HG03097 (cell line): ENCODE data around the gene MBD1.
"Not testable (repeated sequence)": the region's sequence is repeated elsewhere in the genome, so short reads cannot be mapped to it uniquely, and the experiment has no call there.

Experiments
- ATAC-seq: cut with Tn5 transposase; IDR thresholded peaks from one replicate; pipeline ENCODE4 v1.9.1; 2021; ENCODE audit not compliant: unreplicated experiment, low FRiP score

Gene MBD1

GRCh38 chr18:50293039-50293438 lies 11.7 kb upstream of the MBD1 start:
- no peak for ATAC-seq

- no peak for ATAC-seq
Measured at GRCh38 chr18:50289108-50289443, 7.8 kb upstream of the MBD1 start.

GRCh38 chr18:50288348-50289107 lies 7.2 kb upstream of the MBD1 start:
- not testable (repeated sequence) for ATAC-seq

DNA sequence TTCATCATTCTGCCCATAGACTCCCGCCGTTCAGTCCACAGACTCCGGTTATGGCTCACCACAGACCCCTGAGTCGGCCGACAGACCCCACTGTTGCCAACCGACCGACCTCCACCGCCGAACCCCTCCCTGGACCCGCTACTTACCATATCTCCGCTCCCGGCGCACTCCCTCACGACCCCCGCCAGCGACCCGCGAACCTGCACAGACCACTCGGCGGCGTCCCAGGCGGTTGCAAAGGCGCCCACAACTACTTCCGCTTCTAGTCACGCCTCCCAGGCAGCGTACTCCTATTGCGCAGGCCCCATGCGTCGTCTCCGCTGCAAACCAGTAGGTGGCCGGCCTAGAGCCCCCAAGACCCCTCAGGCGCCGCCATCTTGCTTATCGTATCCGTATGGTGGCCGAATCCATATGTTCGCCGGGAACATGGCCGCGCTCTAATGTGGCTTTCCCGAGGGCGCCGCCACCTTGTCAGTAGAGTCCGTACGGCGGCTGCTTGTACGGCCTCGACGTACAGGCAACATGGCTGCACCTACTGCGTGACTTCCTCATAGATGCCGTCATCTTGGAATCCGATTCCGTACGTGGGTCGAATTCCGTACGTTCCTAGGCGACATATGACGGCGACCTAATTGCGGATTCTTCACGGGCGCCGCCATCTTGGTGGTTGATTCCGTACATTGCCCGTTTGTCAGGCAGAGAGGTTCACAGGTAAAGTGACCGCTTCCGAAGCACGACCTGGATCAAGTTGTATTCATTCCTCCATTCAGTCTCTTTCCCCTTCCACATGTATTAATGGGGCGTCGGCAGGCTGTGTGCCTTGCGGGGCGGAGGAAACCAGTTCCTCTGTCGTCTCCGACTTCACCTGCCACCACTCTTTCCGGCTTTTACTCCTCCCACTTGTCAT lies 6.4 kb upstream of the MBD1 start, which contains the start of gene CXXC1:
TSS of gene CXXC1 (minus strand) at position 252 of the 907 bp plus-strand sequence. CDS start at position 149, 103 bp downstream.
- ATAC-seq, result peak; percentile 92

DNA sequence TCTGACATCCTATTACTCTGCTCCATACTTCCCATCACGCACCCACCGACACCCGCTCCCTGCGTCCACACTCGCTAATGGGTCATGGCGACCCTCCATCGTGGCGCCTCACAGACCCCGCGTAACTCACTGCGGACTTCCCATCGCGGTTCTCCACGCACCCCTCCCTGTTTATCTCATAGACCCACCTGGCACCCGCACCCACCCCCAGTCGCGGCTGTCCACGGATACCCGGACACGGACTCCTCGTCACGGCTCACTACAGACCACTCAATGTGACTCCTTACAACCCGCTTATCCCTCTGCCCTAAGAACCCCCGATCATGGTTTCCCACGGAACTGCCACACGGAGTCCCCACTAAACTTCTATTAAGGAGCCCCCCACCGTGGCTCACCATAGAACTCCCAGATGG lies 5.7 kb upstream of the MBD1 start:
- no peak for ATAC-seq

- ATAC-seq, result no peak
Measured at GRCh38 chr18:50286391-50287027, 5.2 kb upstream of the MBD1 start.

GRCh38 chr18:50285631-50286321 lies 4.5 kb upstream of the MBD1 start:
- ATAC-seq, result no peak

DNA sequence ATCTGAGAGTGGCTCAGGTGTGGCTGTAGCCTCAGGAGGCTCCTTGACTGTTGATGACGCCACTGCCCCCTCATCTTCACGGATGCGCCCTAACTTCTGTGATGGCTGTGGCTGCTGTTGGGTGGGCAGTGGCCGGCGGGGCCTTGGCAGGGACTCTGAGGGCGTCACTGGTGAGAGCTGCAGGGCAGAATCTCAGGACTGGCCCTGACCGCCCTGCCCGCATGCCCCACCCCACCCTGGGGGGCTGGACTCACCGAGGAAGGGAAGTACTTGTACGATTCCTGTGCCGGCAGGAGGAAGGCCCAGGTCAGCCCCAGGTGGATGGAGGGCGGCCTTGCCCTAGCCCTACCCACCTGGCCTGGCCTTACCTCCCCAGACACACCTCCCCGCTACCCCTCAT lies 3.7 kb upstream of the MBD1 start:
- ATAC-seq, result no peak

- ATAC-seq, result no peak
Measured at GRCh38 chr18:50284255-50284885, 3.0 kb upstream of the MBD1 start.

- no peak for ATAC-seq
Measured at GRCh38 chr18:50283469-50284209, 2.3 kb upstream of the MBD1 start.

GRCh38 chr18:50282521-50283335 lies 1.4 kb upstream of the MBD1 start:
- ATAC-seq, result no peak

DNA sequence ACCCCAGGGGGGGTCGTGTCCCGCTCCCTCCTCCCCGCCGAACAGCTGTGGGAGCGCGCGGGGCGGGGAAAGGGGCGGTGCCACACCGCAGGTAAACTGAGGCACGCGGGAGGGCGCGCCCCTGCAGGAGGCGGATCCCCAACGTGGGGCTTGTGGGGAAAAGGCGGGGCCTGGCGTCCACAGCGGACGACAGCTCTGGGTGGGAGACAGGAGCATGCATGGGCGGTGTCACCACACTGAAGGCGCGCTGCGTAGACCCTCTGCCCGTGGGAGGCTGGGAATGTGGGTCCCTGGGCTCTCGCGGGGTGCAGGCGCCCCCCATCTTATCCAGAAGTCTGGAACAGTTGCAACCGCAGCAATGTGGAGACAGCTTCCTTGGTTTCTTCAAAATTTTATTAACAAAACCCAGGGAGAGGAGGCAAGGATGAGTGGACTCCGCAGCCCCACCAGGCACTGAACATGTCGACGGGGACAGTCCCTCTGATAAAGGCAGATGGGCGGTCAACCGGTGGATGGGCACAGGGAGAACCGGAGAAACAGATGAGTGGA lies 723 bp upstream of the MBD1 start:
- ATAC-seq, result no peak

GRCh38 chr18:50280707-50281294 lies 522 bp downstream of the MBD1 start:
- no peak for ATAC-seq

DNA sequence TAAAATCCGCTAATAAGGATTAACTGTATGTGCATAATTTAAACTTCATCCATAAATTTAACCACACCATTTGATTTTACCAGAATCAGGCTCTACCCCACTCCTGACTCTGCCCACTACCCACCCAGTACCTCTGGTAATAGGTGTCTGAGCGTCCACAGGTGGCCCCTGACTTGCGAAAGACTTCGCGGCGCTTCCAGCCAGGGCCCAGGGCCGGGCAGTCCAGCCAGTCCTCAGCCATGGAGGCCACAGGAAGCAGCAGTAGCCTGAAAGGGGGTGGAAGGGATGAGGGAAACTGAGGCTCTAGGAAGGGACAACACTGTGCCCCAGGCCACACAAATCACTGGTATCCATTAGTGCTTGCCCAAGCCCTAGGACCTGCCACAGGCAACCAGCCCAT lies 1.6 kb downstream of the MBD1 start:
- ATAC-seq, result no peak

DNA sequence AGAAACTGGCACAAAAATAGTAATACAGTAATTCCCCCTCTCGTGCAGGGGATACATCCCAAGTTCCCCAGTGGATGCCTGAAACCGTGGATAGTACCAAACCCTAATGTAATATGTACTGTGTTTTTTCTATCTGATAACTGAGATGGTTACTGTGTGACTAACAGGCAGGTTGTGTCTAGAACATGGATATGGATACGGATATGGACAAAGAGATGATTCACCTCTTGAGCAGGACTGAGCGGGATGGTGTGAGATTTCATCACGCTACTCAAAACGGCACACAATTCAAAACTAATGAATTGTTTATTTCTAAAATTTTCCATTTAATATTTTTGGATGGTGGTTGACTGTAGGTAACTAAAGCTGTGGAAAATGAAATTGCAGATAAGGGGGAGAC lies 3.4 kb downstream of the MBD1 start:
- ATAC-seq, result no peak

DNA sequence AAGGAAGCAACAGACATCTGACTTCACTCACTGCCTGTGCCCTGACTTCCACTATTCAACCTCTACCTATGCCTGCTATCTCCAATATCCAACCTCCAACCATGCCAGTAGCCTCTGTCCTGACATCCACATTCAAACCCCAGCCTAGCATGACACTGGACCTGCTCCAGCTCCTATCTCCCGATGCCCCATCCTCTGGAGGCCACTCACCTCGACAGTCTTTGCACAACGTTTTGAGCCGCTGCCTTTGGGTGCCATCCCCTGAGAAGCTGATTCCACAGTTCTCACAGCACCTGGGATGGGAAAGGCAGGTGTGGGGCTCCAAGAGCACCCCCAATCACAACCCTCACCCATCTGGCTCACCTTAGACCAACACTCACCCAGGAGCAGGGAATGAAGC lies 4.9 kb downstream of the MBD1 start:
- ATAC-seq, result no peak

GRCh38 chr18:50275503-50276036 lies 5.8 kb downstream of the MBD1 start:
- no peak for ATAC-seq

- ATAC-seq, result no peak
Measured at GRCh38 chr18:50274941-50275340, 6.4 kb downstream of the MBD1 start.
